Hypothalamus (tissue), 51 donors: ENCODE results near the gene ALKBH3.
A peak's percentile ranks its signal among the peaks of the same experiment; 100 is the strongest.

Source experiments
- DNase-seq, 51 donors: peaks; one replicate each; lab custom pipeline; 2025; lab: John Stamatoyannopoulos, UW

The ALKBH3 gene

DNA sequence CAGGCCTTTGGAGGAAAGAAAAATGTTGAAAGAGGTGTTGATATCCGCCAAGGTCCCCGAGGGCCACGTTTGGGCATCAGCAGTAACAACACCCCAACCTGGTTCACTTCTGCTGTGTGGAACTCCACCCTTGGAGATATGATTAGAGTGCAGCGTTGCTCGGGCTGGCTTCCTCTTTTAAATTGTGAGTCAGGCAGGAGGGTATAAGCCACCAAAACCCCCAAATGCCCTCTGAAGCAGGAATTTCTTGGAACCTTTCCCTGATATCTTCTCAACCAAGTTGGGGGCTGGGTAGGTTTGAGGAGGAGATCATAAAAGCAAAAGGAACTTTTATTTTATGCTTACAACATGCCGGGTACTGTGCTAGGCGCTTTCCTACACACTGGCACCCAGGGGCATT lies 55.4 kb downstream of the ALKBH3 start:
- DNase-seq = no peak

DNA sequence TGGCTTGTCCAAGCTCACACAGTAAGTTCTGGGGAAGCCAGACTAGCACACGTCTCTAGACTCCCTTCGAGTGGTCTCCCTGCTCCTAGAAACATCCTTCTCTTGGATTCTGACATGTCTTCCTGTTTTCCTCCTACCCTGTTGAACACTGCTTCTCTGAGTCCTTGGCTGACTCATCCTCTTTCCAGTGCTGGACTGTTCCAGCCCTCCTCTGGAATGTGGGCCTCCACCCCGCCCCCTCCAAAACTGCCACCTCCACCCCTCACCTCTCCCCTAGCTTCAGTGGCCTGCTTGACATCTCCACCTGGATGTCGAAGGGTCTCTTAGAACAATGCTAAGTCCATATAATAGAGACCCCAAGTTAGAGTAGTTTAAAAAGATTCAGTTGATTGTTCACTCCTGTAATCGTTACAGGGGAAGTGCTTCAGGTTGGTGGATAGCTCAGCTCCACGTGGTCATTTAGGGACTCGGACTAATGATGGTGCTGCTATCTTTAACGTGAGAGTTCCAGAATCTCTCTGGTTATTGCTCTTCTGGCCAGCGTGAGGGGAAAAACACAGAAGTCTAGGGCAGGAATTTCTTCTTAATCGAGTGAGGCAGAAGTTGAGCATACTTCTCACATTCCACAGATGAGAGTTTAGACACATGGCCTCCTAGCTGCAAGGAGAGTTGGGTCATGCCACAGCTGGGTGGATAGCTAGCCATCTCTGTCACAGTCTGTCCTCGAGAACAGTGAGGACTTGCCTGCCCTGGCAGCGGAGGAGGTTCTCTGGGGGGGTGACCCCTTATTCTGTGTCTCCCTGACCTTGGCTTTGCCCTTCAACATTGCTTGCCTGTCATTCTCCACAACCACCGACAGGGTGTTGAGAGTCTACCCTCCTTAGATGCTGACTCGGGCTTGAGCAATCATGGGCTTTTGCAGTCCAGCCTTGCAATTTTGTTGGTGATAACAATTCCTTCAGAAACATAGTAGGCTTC lies 57.1 kb downstream of the ALKBH3 start:
- no peak for DNase-seq

DNA sequence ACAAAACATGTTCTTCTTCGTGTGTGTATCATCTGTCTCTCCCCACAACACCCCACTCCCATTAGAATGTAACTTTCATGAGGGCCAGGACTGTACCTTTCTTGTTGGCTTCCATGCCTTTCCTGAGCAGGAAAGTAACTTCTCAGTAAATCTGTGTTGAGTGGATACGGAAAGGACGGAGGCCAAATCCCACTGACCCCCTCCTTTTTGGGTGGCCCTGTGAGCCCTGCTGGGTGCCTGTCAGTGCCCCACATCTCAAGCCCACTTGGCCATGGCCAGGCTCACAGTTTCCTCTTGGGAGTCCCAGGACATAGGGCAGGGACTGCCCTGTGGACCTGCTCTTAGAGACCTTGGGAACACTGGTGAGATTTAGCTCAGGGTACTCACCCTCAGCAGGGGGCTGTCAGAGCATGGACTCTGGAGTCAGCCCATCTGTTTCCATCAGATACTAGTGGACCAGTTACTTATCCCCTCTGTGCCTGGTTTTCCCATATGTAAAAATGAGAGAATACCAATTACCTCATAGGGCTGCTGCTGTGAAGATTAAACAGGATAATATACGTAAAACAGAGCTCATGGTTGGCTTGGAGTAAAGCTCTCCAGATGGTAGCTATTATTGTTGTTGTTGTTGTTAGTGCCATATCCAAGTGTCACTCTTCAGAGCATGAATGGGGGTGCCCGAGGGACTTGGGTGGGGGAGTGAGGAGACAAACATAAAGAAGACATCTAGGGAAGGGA lies 60.8 kb downstream of the ALKBH3 start:
- peak in 1 of 51 donors; percentile 62 for DNase-seq

DNA sequence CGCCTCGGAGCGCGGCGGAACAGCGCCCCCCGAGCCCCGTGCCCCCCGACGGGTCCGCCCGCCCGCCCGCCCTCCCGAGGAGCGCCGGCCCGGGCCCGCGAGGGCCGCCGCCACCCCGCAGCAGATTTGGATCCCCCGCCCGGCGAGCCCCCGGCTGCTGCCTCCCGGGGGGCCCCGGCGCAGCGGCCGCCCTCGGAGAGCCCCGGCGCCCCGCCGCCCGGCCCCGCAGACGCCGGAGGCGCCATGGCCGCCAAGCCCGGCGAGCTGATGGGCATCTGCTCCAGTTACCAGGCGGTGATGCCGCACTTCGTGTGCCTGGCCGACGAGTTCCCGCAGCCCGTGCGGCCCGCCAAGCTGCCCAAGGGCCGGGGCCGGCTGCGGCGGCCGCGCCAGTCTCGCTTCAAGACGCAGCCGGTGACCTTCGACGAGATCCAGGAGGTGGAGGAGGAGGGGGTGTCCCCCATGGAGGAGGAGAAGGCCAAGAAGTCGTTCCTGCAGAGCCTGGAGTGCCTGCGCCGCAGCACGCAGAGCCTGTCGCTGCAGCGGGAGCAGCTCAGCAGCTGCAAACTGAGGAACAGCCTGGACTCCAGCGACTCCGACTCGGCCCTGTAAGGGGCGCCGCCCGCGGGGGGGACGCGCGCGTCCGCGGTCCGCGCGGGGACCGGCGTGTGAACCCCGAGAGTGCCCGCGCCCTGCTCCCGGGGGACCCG lies 62.2 kb downstream of the ALKBH3 start:
- peak in 15 of 51 donors; percentile 12 to 61 (median 29) for DNase-seq

- DNase-seq = peak in 3 of 51 donors; percentile 17 to 61 (median 38)
These were observed 62.8 kb downstream of the ALKBH3 start for GRCh38 chr11:43943372-43943930.

DNA sequence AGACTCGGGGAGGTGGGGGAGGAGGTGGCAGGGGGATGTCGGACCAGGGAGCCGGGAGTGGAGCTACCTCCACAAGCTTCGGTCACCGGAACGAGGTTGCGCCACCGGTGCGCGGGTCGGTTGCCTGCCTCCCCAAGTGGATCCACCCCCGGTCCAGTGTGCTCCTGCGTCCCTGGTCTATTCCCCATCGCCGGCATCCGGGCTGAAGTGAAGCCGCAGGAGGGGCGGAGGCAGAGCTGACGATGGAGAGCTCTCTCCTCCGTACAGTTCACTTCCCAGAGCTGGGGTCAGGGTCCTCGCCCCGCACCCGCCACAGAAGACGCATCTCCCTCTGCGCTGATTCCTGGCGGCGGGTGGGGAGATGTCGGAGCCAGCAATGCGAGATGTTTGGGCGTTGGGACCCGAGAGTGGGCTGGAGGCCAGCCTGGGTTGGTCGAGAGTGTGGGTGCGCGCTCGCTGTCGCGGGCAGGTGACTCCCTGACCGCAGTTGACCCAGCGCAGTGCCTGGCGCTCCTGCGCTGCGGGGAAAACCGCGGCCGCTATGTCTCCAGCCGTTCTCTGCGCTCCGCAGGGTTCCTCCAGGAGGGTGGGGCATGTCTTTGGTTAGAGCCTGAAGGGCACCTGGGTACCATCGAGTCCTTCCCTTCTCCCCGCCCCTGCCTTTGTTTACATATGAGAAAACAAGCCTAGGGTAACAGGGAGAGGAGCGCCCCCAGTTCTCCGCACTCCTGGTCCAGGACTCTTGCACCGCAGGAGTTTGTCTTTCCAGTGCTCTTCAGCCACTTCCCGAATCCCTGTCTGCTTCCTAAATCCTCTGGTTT lies 63.5 kb downstream of the ALKBH3 start:
- peak in 6 of 51 donors; percentile 14 to 48 (median 27) for DNase-seq

DNA sequence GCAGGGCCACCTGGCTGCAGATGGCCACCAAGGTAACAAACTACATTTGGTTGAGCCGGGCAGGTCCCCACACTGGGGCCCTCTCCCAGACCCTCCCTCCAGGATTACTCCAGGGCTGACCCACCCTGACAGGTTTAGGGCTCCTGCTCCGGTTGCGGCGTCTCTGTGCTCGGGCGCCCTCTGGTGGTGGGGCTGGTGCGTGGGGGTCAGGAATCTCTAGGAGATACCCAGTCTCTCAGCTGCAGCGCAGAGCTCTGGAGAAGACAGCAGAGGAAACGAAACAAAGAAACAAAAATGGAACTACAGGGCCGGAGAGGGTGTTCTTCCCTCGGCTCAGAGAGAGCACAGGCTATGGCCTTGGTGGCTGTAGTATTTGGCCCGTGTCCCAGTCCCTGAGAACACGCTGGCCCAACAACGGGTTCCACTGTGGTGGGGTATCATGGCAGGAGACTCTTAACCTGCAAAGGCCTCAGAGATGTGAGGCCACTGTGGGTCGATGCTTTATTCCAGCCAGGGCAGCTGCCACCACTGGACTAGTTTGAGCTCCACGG lies 64.2 kb downstream of the ALKBH3 start:
- DNase-seq = peak in 39 of 51 donors; percentile 14 to 78 (median 46)

- DNase-seq = no peak
These were observed 66.4 kb downstream of the ALKBH3 start for GRCh38 chr11:43947003-43947500.

- DNase-seq = no peak
These were observed 67.2 kb downstream of the ALKBH3 start for GRCh38 chr11:43947815-43948214.

GRCh38 chr11:43948341-43949225 lies 68.0 kb downstream of the ALKBH3 start:
- DNase-seq = no peak

- no peak for DNase-seq
These were observed 69.8 kb downstream of the ALKBH3 start for GRCh38 chr11:43950311-43950855.

DNA sequence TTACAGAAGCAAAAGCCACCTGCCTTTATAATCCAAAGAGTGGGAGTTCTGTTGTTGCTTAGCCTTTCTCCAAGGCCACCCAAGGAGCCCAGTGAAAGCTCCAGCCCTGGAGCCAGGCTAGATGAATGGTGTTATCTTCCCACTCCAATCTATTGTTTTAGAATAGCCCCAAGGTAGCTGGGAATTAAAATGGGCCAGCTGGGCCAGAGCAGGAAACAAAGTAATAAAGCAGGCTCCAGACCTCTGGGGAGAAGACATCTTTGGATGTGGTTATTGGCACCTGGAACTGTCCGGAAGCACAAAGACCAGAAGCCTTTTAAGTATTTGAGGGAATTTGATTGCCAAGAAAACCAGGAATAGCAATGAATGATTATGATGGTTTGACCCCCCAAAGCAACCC lies 70.6 kb downstream of the ALKBH3 start:
- DNase-seq = no peak

- DNase-seq = no peak
These were observed 71.4 kb downstream of the ALKBH3 start for GRCh38 chr11:43952020-43952400.

GRCh38 chr11:43952401-43953342 lies 72.0 kb downstream of the ALKBH3 start:
- DNase-seq = no peak

DNA sequence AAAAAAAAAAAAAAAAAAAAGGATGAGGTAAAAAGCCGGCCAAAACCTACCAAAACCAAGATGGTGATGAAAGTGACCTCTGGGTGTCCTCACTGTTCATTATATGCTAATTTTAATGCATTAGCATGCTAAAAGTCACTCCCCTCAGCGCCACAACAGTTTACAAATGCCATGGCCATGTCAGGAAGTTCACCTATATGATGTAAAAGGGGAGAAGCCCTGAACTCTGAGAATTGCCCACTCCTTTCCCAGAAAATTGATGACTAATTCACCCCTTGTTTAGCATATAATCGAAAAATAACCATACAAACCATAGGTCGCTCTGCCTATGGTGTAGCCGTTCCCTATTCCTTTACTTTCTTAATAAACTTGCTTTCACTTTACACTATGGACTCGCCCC lies 72.9 kb downstream of the ALKBH3 start:
- no peak for DNase-seq

GRCh38 chr11:43954241-43954640 lies 73.6 kb downstream of the ALKBH3 start:
- no peak for DNase-seq
